Caki2 (cell line): Measurements from ENCODE around the gene EDEM1. TPM values are rescaled to one million over a fixed set of nuclear protein-coding genes. Genes with fewer than 3 reads are reported as not detected.
"Not testable (repeated sequence)": the region's sequence is repeated elsewhere in the genome, so short reads cannot be mapped to it uniquely, and the experiment has no call there.

ENCODE experiments used
- DNase-seq: peaks from one replicate; pipeline ENCODE4 v3.0.0-alpha.2; 2015; ENCODE audit warnings: low read depth
- in situ Hi-C: cut with HindIII; loops from 2 replicates; pipeline ENCODE4 v1.10.0; 2016; ENCODE audit warnings: low sequenced_read_pairs, low pct_unique_long_range_greater_than_20kb, mixed read lengths
- total RNA-seq: library from RNA; depleted of rRNA; stranded (reverse); fragments of >200 nt; shearing (Covaris generic); gene quantifications from 2 replicates; pipeline ENCODE4 v1.2.3, GENCODE V29; 2014; ENCODE audit warnings: low replicate concordance; rRNA removed

EDEM1 gene
- 13.6 and 15.9 TPM in 2 replicates for total RNA-seq

- in situ Hi-C loops = no loop called here
- peak; percentile 88 for DNase-seq
These were observed at the start of gene EDEM1 for GRCh38 chr3:5187156-5187919. EDEM1 (plus strand) TSS chr3:5187707; CDS start chr3:5187806, 99 bp downstream.

GRCh38 chr3:5138214-5138981 is 49.1 kb upstream of the EDEM1 start:
- DNase-seq = no peak
- in situ Hi-C loops = no loop called here

- no peak for DNase-seq
- in situ Hi-C loops = no loop called here
These were observed 47.3 kb upstream of the EDEM1 start for GRCh38 chr3:5140230-5140621.

DNA sequence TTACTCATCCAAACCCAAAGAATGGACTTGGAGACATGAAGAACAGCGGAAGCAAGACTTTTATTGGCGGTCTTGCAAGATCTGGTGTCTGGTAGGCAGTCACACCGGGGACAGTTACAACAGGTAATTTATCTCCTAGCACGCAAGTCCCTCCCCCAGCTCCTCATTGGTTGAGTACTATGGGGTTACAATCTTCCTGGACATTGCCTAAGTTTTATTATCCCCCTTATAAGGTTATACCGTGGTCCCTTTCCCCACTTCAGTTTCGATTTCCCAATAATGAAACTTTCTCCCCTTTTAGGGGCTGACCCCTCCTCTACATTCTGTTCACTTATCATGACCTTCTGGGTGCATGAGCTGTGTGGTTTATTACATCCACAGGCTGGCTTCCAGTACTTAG is 46.7 kb upstream of the EDEM1 start:
- in situ Hi-C loops = no loop called here
- no peak for DNase-seq

- DNase-seq = no peak
- in situ Hi-C loops = no loop called here
These were observed 45.7 kb upstream of the EDEM1 start for GRCh38 chr3:5141760-5142159.

DNA sequence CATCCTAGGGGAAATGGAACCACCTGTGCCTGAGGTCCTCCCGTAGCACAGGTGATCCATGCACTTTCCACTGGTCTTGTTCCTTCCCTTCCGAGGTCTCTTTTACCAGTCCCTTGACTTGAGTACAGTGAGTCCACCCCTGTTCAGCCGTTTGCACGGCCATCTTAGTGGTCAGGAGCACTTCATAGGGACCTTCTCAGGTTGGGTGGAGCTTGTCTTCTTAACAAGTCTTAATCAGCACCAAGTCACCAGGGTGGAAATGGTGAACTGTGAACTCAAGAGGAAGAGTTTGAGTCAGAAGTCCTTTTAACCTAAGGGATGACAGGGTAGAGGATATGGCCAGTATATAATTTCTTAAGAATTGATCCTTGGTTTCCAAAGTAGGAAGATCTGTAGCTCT is 44.0 kb upstream of the EDEM1 start:
- no peak for DNase-seq
- in situ Hi-C loops = no loop called here

GRCh38 chr3:5144316-5144994 is 43.1 kb upstream of the EDEM1 start:
- no peak for DNase-seq
- in situ Hi-C loops = no loop called here

DNA sequence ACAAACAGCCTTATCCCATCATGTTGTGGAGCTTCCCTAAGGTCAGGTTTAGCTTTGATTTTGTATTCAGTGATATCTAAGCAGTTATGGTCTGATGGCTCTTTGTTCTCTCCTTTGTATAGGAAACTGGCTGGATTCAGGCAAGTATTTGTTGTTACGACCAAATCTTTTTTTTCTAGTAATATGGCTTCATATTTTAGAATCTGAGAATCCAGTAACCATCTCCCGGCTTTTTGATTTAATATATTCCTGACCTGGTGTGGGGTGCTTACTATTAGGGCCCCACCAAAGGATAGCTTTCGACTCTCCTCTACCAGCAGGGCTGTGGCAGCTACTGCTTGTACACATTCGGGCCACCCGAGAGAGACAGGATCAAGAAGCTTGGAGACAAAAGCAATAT is 42.4 kb upstream of the EDEM1 start:
- in situ Hi-C loops = no loop called here
- no peak for DNase-seq

DNA sequence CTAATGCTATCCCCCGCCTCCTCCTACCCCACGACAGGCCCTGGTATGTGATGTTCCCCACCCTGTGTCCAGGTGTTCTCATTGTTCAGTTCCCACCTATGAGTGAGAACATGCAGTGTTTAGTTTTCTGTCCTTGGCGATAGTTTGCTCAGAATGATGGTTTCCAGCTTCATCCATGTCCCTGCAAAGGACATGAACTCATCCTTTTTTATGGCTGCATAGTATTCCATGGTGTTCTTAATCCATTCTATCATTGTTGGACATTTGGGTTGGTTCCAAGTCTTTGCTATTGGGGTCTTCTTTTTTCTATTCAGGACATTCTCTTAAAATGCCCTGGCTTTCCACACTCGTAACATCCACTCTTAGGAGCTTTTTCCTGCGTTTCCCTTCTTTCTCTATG is 40.4 kb upstream of the EDEM1 start:
- in situ Hi-C loops, DNase-seq: not testable (repeated sequence)

- DNase-seq = no peak
These were observed 38.1 kb upstream of the EDEM1 start for GRCh38 chr3:5149306-5149880.

GRCh38 chr3:5151586-5151985 is 35.9 kb upstream of the EDEM1 start:
- in situ Hi-C loops = no loop called here
- DNase-seq = no peak

More at GRCh38 chr3:5149306-5149880, 38.1 kb upstream of the EDEM1 start:
- in situ Hi-C loops = no loop called here

DNA sequence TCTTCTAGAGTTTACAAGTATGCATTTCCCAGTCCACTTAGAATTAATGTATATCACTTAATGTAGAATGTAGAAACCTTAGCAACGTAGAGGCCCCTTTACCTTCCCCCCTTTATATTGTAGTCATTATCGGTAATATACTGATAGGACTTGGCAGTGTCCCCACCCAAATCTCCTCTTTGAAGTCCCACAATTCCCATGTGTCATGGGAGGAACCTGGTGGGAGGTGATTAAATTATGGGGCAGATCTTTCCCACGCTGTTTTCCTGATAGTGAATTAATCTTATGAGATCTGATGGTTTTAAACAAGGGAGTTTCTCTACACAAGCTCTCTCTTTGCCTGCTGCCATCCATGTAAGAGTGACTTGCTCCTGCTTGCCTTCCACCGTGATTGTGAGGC is 34.4 kb upstream of the EDEM1 start:
- in situ Hi-C loops = no loop called here
- DNase-seq = no peak

DNA sequence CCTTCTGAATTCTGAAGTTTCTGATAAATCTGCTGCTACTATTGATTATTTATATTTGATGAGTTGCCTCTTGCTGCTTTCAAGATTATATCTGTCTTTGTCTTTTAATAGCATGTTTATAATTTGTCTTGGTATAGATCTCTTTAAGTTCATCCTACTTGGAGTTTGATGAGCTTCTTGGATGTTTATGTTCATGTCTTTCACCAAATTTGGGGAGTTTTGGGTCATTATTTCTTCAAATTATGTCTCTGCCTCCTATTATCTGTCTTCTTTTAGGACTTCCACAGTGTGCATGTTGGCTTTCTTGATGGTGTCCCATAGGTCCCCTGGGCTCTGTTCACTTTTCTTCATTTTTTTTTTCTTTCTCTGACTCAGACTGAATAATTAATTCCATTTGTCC is 32.3 kb upstream of the EDEM1 start:
- in situ Hi-C loops = no loop called here
- no peak for DNase-seq

- no peak for DNase-seq
- in situ Hi-C loops = no loop called here
These were observed 27.2 kb upstream of the EDEM1 start for GRCh38 chr3:5160321-5160720.

DNA sequence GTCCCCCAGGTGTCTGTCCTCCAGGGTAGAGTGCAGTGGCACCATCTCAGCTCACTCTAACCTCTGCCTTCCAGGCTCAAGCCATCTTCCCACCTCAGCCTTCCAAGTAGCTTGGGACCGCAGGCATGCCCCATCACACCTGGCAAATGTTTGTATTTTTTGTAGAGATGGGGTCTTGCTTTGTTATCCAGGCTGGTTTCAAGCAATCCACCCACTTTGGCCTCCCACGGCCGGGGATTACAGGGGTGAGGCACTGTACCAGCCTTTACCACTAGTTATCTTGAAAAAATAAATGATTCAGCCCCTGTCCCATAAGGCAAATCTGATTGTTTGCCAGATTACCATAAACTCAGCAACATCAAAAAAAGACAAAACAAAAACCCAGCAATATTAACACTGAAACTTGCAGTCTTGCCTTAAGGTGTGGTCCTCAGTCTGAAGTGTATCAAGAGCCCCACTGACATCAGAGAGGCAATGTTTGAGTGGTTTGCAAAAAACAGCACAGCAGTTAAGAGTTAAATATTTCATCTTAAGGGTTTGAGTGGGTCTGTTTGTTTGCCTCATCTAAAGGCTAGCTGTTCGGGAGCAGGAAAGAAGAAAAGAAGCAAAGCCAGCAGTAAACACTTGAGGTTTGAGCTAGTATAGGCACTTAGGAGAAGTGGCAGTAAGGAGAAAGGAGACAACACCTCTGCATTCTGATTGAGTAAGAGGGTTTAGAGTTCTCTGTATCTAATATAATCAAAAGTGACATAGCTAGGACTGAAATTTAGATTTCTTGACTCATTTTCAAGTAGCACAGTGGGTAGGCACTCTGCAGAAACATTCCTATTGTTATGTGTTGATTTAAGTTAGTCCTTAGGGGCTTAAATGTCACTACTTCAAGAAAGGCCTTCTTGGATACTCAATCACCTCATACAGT is 26.3 kb upstream of the EDEM1 start:
- DNase-seq = no peak
- in situ Hi-C loops = no loop called here

DNA sequence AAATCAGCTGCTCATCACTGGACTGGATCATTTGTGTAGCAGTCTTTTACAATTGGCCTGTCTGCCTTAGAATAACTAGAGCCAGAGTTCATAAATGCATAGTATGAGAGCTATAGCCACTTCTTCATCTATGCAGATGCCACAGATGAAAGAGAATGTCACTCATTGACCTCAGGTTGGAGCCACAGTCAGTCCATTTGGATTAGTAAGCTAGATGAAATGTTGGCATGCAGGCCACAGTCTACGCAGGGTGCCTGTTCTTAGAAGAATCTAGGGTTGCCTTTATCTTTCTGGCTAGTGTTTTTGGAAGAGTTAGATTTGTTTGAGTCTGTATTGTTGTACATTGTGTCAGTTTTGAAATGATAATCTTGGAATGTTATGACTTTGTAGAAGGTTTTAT is 25.4 kb upstream of the EDEM1 start:
- no peak for DNase-seq
- in situ Hi-C loops = no loop called here

- in situ Hi-C loops = no loop called here
- no peak for DNase-seq
These were observed 21.8 kb upstream of the EDEM1 start for GRCh38 chr3:5165698-5166097.

GRCh38 chr3:5166846-5167245 is 20.7 kb upstream of the EDEM1 start:
- in situ Hi-C loops = no loop called here
- no peak for DNase-seq
